Cardiac fibroblast (primary cell): ENCODE results near the gene NID2.

Source experiments
- DNase-seq, 2 donors: peaks; one replicate each; pipeline versions ENCODE4 v3.0.0 to v3.0.0-alpha.2; 2010; ENCODE audit warnings: low read depth in 2 of 2
- H3K4me3 ChIP-seq, 2 donors: replicated peaks in 1 of 2; 1 replicate in 1 of 2; 2 replicates in 1 of 2; pipeline ENCODE4 v1.5.1; 2011; ENCODE audit warnings: low read depth in 2 of 2, low read length in 2 of 2, mild to moderate bottlenecking in 2 of 2, moderate library complexity in 1 of 2
- TF ChIP-seq, protein P1 (sequence below): IDR thresholded peaks from one replicate; pipeline ENCODE4 v1.5.1; 2011; ENCODE audit warnings: low read depth, mild to moderate bottlenecking, low read length, inconsistent platforms

NID2 gene

DNA sequence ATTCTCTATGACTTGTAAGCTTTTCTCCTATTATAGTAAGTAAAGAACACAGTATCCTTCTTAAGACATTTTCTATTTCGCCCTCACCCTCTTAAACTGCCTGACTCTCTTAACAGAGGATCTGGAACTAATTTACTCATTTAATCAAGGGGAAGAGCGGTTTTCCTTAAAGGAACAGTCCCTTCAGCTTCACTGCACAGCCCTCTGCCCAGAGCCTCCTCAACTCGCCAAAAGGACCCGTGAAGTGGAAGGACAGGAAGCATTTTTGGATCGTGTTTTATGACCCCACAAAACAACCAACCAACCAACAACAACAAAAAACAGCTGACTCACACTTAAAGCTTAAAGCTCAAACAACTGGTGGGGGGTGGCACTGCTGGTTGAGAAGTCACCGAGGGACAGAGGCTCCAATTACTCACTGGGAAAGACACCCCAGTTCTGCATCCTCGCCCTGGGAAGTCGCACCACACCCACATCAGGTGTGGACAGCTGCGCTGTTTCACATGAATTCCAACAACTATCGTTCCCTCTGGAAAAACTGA lies 35.7 kb downstream of the NID2 start:
- peak; percentile 58 to 85 for DNase-seq
- no peak overlapping the region for H3K4me3 ChIP-seq
- TF ChIP-seq, protein P1, sequence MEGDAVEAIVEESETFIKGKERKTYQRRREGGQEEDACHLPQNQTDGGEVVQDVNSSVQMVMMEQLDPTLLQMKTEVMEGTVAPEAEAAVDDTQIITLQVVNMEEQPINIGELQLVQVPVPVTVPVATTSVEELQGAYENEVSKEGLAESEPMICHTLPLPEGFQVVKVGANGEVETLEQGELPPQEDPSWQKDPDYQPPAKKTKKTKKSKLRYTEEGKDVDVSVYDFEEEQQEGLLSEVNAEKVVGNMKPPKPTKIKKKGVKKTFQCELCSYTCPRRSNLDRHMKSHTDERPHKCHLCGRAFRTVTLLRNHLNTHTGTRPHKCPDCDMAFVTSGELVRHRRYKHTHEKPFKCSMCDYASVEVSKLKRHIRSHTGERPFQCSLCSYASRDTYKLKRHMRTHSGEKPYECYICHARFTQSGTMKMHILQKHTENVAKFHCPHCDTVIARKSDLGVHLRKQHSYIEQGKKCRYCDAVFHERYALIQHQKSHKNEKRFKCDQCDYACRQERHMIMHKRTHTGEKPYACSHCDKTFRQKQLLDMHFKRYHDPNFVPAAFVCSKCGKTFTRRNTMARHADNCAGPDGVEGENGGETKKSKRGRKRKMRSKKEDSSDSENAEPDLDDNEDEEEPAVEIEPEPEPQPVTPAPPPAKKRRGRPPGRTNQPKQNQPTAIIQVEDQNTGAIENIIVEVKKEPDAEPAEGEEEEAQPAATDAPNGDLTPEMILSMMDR, result no peak

DNA sequence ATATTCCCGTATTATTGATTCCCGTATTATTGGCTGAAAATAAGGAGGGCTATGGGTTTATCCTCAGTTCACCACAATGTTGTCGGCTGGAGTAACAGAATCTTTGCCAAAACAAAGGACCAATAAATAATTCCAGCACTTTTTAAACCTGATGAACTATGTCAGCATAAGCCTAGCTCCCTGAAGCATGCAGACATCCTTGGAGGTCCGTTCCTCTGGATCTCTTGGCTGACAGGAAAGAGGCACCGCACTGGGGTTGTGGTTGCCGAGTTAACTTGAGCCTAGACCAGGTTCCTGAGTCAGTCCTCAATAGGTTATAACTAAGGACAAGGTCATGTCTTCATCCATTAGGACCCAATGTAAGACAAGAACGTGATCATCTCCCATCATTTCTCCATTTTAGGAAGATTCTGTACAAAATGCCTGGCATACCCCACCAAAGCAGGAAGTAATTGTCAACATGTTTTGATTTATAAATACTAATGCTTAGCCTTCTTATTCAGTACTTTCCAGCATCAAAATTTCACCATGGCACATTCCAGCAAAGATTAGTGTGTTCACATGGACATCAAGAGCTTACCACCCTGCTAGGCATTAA lies 36.6 kb downstream of the NID2 start:
- DNase-seq, result peak; percentile 49 to 85
- TF ChIP-seq, protein P1, result no peak
- no peak overlapping the region for H3K4me3 ChIP-seq

DNA sequence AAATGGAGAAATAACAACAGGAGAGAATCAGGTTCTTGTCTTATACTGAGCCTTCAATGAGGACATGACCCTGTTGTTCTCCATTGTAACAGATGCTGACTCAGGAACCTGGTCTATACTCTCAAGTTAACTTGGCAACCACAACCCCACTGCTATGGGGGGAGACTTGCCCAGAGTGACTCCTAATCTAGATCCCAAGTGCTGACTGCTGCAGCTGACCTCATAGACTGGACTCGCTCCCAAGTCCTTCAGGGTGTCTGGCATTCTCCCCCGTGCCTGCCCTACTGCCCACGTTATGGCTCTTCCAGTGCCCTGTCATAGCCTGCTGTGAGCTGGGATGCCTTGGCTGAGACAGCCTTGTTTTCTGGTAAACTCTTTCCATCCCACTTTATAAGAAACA lies 37.1 kb downstream of the NID2 start:
- TF ChIP-seq, protein P1, result no peak
- peak; percentile 92 to 98 for DNase-seq
- H3K4me3 ChIP-seq, result no peak overlapping the region

DNA sequence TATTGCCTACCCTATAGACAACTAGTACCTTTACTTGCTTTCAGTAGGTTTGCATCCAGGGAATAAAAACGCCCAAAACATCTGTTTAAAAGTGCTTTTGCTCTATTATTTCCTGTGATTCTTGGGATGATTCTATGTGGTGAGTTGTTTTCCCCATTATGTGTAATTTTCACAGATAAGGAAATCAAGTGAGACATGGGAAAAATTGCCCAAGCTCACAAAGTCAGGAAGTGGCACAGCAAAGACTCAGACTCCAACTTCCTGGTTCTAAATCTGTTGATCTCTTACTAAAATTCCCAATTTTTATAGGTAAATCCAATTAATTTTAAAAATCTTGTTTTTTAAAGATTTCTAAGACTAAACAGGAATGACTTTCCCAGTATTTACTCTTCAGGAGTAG lies 39.0 kb downstream of the NID2 start:
- peak; percentile 59 to 72 for DNase-seq
- TF ChIP-seq, protein P1, result no peak
- no peak overlapping the region for H3K4me3 ChIP-seq

DNA sequence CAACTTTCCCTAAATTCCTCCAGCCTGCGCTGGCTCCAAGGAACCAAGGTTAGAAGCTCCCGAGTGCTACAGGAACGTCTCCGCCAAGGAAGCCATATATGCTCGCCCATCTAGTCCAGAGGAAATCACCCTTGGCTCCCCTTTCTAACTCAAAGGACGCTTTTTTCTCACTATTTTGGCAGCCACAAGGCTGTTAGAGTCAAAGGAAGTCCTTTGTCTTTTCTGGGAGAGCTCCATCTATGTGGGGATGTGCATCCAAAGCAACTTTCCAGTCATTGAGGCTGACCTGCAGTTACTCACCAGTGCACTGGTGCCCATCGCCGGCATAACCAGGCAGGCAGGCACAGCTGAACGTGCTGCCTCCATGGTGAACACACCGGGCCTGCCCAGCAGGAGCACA lies 42.0 kb downstream of the NID2 start:
- peak in 1 of 2 donors; percentile 41 for DNase-seq
- TF ChIP-seq, protein P1, result no peak
- no peak overlapping the region for H3K4me3 ChIP-seq

DNA sequence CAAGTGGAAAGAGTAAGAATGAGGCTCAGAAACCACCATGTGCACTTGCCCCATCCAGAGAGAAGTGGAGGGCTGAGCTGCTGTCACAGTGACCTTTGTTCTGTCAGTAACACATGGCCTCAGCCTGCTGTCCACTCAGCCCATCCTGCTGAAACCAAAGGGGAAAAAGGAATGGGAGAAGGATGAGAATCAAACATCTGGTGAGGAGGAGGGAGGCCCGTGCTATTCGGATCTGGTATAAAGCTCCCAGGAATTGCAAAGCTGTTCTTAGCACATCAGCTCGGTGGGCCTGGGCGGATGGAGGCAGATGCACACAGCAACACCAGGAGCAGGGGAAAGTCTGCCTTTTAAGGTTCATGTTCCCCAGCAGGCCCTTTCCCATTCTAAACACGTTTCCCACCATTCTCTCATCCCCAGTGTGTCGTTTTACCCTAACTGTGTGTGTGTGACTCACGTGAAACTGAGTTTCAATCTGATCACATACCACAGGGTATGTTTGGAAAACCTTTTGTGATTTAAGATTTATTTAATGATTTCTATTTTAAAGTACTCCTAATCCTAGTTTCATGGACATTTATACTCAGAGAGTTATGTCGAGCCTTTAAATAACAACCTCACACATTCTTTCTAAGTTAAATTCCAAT lies 42.7 kb downstream of the NID2 start:
- DNase-seq, result no peak
- H3K4me3 ChIP-seq, result no peak overlapping the region
- TF ChIP-seq, protein P1, result no peak

DNA sequence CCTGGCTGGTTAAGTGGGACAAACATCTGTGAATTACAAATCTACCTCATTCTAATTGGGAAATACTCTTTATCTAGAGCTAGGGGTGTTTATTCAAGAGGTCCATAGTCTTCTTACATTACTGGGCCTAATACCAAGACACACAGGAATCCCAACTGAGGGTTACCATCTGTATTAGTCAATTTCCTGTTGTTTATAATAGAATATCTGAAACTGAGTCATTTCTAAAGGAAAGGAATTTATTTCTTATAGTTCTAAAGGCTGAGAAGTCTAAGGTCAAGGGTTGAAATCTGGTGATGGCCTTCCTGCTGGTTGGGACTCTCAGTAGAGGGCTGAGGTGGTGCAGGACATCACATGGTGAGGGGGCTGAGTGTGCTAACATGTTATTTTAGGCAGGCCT lies 43.5 kb downstream of the NID2 start:
- DNase-seq, result peak; percentile 94 to 97
- H3K4me3 ChIP-seq, result no peak overlapping the region
- TF ChIP-seq, protein P1, result no peak
